ENCODE measurements around the gene APH1B. TPM values are rescaled to one million over a fixed set of nuclear protein-coding genes. Genes with fewer than 3 reads are reported as not detected.

APH1B gene
- total RNA-seq, 4 donors from 2014 or later = 20.0 to 35.9 (median 27.2) TPM

GRCh38 chr15:63250312-63250965, 27.0 kb upstream of the APH1B start:
- Histone ChIP-seq H3K4me1 (no peaks in the 10 kb centered on the region), H3K36me3 (no peaks in the 10 kb centered on the region), H3K27me3 (no peaks in the 10 kb centered on the region), H3K4me3 (no peak overlapping the region), H3K9me3 (no peaks in the 10 kb centered on the region), H3K27ac (no peak overlapping the region)
- no peak for DNase-seq
- TF ChIP-seq, protein P1, sequence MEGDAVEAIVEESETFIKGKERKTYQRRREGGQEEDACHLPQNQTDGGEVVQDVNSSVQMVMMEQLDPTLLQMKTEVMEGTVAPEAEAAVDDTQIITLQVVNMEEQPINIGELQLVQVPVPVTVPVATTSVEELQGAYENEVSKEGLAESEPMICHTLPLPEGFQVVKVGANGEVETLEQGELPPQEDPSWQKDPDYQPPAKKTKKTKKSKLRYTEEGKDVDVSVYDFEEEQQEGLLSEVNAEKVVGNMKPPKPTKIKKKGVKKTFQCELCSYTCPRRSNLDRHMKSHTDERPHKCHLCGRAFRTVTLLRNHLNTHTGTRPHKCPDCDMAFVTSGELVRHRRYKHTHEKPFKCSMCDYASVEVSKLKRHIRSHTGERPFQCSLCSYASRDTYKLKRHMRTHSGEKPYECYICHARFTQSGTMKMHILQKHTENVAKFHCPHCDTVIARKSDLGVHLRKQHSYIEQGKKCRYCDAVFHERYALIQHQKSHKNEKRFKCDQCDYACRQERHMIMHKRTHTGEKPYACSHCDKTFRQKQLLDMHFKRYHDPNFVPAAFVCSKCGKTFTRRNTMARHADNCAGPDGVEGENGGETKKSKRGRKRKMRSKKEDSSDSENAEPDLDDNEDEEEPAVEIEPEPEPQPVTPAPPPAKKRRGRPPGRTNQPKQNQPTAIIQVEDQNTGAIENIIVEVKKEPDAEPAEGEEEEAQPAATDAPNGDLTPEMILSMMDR (IDR thresholded peaks at IDR 0.05) = no peak
- TF ChIP-seq POLR2A (IDR thresholded peaks at IDR 0.05) = no peak
- intact Hi-C loops (cut with DNase I; ENCODE audit: low total_unique reads) = no loop called here

- Histone ChIP-seq H3K27me3 (no peaks in the 10 kb centered on the region), H3K36me3 (no peaks in the 10 kb centered on the region), H3K27ac (no peak overlapping the region), H3K4me1 (no peaks in the 10 kb centered on the region), H3K9me3 (no peaks in the 10 kb centered on the region), H3K4me3 (no peak overlapping the region)
- DNase-seq = no peak
- TF ChIP-seq, protein P1 (IDR thresholded peaks at IDR 0.05) = no peak
- no peak for TF ChIP-seq POLR2A (IDR thresholded peaks at IDR 0.05)
- intact Hi-C loops (cut with DNase I; ENCODE audit: low total_unique reads) = no loop called here
Observed at GRCh38 chr15:63251701-63252100, 25.7 kb upstream of the APH1B start.

- Histone ChIP-seq H3K36me3 (no peaks in the 10 kb centered on the region), H3K27me3 (no peaks in the 10 kb centered on the region), H3K4me3 (no peak overlapping the region), H3K4me1 (no peaks in the 10 kb centered on the region), H3K9me3 (no peaks in the 10 kb centered on the region), H3K27ac (no peak overlapping the region)
- intact Hi-C loops (cut with DNase I; ENCODE audit: low total_unique reads) = no loop called here
- no peak for DNase-seq
- no peak for TF ChIP-seq POLR2A (IDR thresholded peaks at IDR 0.05)
- TF ChIP-seq, protein P1 (IDR thresholded peaks at IDR 0.05) = no peak
Observed at GRCh38 chr15:63252292-63252691, 25.1 kb upstream of the APH1B start.

DNA sequence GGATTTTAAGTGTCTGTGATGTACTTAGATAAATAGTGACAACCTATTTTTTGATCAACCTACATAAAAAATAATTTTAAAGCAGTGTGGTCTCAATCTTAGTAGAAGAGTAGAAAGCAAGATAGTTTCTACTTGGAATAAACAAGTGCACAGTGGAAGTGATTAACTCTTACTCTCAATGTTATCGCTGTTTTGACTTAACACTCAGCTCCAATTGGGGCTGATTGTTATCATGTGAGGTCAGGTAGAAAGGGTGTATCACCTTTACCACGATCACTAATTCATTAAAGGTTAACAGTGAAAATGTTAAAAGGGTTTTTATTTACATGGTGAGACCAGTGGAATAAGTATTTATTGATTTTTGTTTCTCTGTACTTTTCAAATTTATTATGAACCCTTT, 22.4 kb upstream of the APH1B start:
- DNase-seq = no peak
- intact Hi-C loops (cut with DNase I; ENCODE audit: low total_unique reads) = no loop called here
- no peaks in the 10 kb centered on the region for H3K9me3 ChIP-seq
- H3K27me3 ChIP-seq = no peaks in the 10 kb centered on the region
- H3K4me3 ChIP-seq = no peak overlapping the region
- H3K4me1 ChIP-seq = no peaks in the 10 kb centered on the region
- H3K27ac ChIP-seq = no peak overlapping the region
- no peaks in the 10 kb centered on the region for H3K36me3 ChIP-seq
- TF ChIP-seq, protein P1 (IDR thresholded peaks at IDR 0.05) = no peak
- no peak for TF ChIP-seq POLR2A (IDR thresholded peaks at IDR 0.05)

GRCh38 chr15:63255489-63255990, 21.9 kb upstream of the APH1B start:
- no peak overlapping the region for H3K27ac ChIP-seq
- H3K4me1 ChIP-seq = no peaks in the 10 kb centered on the region
- H3K9me3 ChIP-seq = no peaks in the 10 kb centered on the region
- H3K27me3 ChIP-seq = no peaks in the 10 kb centered on the region
- H3K36me3 ChIP-seq = no peaks in the 10 kb centered on the region
- TF ChIP-seq, protein P1 (IDR thresholded peaks at IDR 0.05) = no peak
- no peak for TF ChIP-seq POLR2A (IDR thresholded peaks at IDR 0.05)
- DNase-seq = no peak
- H3K4me3 ChIP-seq = no peak overlapping the region
- intact Hi-C loops (cut with DNase I; ENCODE audit: low total_unique reads) = no loop called here

Measured in uterus (tissue), 4 donors.